HCT116 (cell line): ENCODE measurements around the gene AKR1E2. TPM values are rescaled to one million over a fixed set of nuclear protein-coding genes. Genes with fewer than 3 reads are reported as not detected.

ENCODE experiments used
- ATAC-seq: fragments of 200-7000 bp; cut with Tn5 transposase; 2 replicates; pipeline ENCODE4 v1.9.1; 2020; ENCODE audit warnings: mild to moderate bottlenecking, moderate library complexity
- BruUV-seq: library from RNA; stranded (reverse); fragments of 400-500 nt; replicated peaks from 2 replicates; lab custom pipeline; 2021; lab: Mats Ljungman, UMichigan
- CTCF ChIA-PET: fragments of 300-600 bp; sonication (Branson Sonifier 250); formaldehyde crosslinking; loops from one replicate; lab custom pipeline; 2021; ENCODE audit warnings: antibody characterized with exemption; lab: Charles Lee
- POLR2A ChIA-PET: fragments of 300-600, 350-600 bp; sonication (Branson Sonifier 250); formaldehyde crosslinking; loops from one replicate; lab custom pipeline; 2021; ENCODE audit warnings: antibody characterized with exemption; lab: Charles Lee
- RAD21 ChIA-PET, 2 experiments: fragments of 300-600 bp; sonication (Branson Sonifier 250); formaldehyde crosslinking; loops; one replicate each; lab custom pipeline; 2023; ENCODE audit warnings: low total read pairs in 2 of 2; ENCODE audit not compliant: uncharacterized antibody in 2 of 2, unreplicated experiment in 2 of 2, low non-redundant PET in 1 of 2; lab: Charles Lee
- DNase-seq: peaks from one replicate; pipeline ENCODE4 v3.0.0-alpha.2; 2010; ENCODE audit warnings: low read depth, low spot score
- H2AFZ ChIP-seq: fragments of 200-600 bp; shearing (Covaris generic), sonication (generic); 2 replicates; pipeline ENCODE4 v1.6.1; 2017; ENCODE audit warnings: low read depth, mixed run types, mixed read lengths, antibody characterized with exemption, low read length; ENCODE audit not compliant: poor library complexity, severe bottlenecking
- H3K27ac ChIP-seq: 2 replicates; pipeline ENCODE4 v1.5.1; 2012; ENCODE audit warnings: low read depth, low read length
- H3K27me3 ChIP-seq: fragments of 200-600 bp; sonication (generic); 2 replicates; pipeline ENCODE4 v1.6.1; 2016; ENCODE audit warnings: mixed run types, low read length, mixed read lengths; ENCODE audit not compliant: insufficient read depth
- H3K36me3 ChIP-seq, 2 experiments: fragments of 200-500 bp in 1 of 2; fragments of 200-600 bp in 1 of 2; sonication (Bioruptor generic) in 1 of 2; sonication (generic) in 1 of 2; 2 replicates each; pipeline versions ENCODE4 v1.5.1 to v1.6.1; 2014 to 2016; ENCODE audit warnings: low read length in 2 of 2, inconsistent platforms in 1 of 2, mixed read lengths in 1 of 2, mixed run types in 1 of 2; ENCODE audit not compliant: insufficient read depth in 2 of 2, control insufficient read depth in 1 of 2
- H3K4me1 ChIP-seq, 2 experiments: fragments of 200-600 bp in 1 of 2; sonication (generic) in 1 of 2; 2 replicates each; pipeline versions ENCODE4 v1.5.1 to v1.6.1; 2012 to 2017; ENCODE audit warnings: low read length in 2 of 2, inconsistent platforms in 1 of 2, mild to moderate bottlenecking in 1 of 2, mixed read lengths in 1 of 2, mixed run types in 1 of 2, moderate library complexity in 1 of 2; ENCODE audit not compliant: insufficient read depth in 2 of 2, control insufficient read depth in 1 of 2
- H3K4me2 ChIP-seq: fragments of 200-600 bp; sonication (generic); 2 replicates; pipeline ENCODE4 v1.6.1; 2017; ENCODE audit warnings: mixed run types, low read length, mixed read lengths
- H3K4me3 ChIP-seq, 2 experiments: fragments of 200-600 bp in 1 of 2; sonication (generic) in 1 of 2; replicated peaks in 1 of 2; 2 replicates each; pipeline ENCODE4 v1.5.1; 2011 to 2016; ENCODE audit warnings: low read length in 2 of 2, control low read depth in 1 of 2, low read depth in 1 of 2, mild to moderate bottlenecking in 1 of 2, mixed read lengths in 1 of 2, mixed run types in 1 of 2
- H3K79me2 ChIP-seq: fragments of 200-600 bp; sonication (generic); 2 replicates; pipeline ENCODE4 v1.6.1; 2017; ENCODE audit warnings: mild to moderate bottlenecking, mixed run types, low read length, moderate library complexity, mixed read lengths; ENCODE audit not compliant: insufficient read depth
- H3K9ac ChIP-seq: fragments of 200-600 bp; sonication (generic); 2 replicates; pipeline ENCODE4 v1.6.1; 2016; ENCODE audit warnings: low read length, mixed read lengths
- H3K9me2 ChIP-seq: fragments of 200-600 bp; sonication (generic), shearing (Covaris generic); 2 replicates; pipeline ENCODE4 v1.6.1; 2017; ENCODE audit warnings: mixed run types, mild to moderate bottlenecking, moderate library complexity; ENCODE audit not compliant: insufficient read depth
- H3K9me3 ChIP-seq, 2 experiments: fragments of 200-500 bp in 1 of 2; fragments of 200-600 bp in 1 of 2; sonication (Bioruptor generic) in 1 of 2; sonication (generic) in 1 of 2; 2 replicates each; pipeline ENCODE4 v1.6.1; 2014 to 2017; ENCODE audit warnings: low read length in 2 of 2, mixed read lengths in 2 of 2, inconsistent platforms in 1 of 2, low read depth in 1 of 2, mild to moderate bottlenecking in 1 of 2, mixed run types in 1 of 2, moderate library complexity in 1 of 2; ENCODE audit not compliant: control insufficient read depth in 1 of 2, insufficient read depth in 1 of 2
- H4K20me1 ChIP-seq: fragments of 200-600 bp; sonication (generic), shearing (Covaris generic); 2 replicates; pipeline ENCODE4 v1.6.1; 2017; ENCODE audit warnings: mixed run types, mild to moderate bottlenecking, moderate library complexity; ENCODE audit not compliant: insufficient read depth
- CEBPB ChIP-seq: IDR thresholded peaks from 2 replicates; pipeline ENCODE4 v1.6.1; 2012; ENCODE audit warnings: low read depth
- CTCF ChIP-seq, 3 experiments: fragments of 200-600 bp in 1 of 3; sonication (generic) in 1 of 3; IDR thresholded peaks in 2 of 3; conservative IDR thresholded peaks in 1 of 3; 2 replicates each; pipeline ENCODE4 v1.5.1; 2012 to 2017; ENCODE audit warnings: low read depth in 2 of 3, low read length in 2 of 3, antibody characterized with exemption in 1 of 3, borderline replicate concordance in 1 of 3, control low read depth in 1 of 3, mild to moderate bottlenecking in 1 of 3, mixed read lengths in 1 of 3, mixed run types in 1 of 3, moderate library complexity in 1 of 3; ENCODE audit not compliant: insufficient read depth in 1 of 3
- JUND ChIP-seq: IDR thresholded peaks from 2 replicates; pipeline ENCODE4 v1.6.1; 2012
- RAD21 ChIP-seq: IDR thresholded peaks from 2 replicates; pipeline ENCODE4 v1.6.1; 2012; ENCODE audit warnings: low read depth, mild to moderate bottlenecking
- SIN3A ChIP-seq: IDR thresholded peaks from 2 replicates; pipeline ENCODE4 v1.6.1; 2012; ENCODE audit warnings: low read depth
- SP1 ChIP-seq: IDR thresholded peaks from 2 replicates; pipeline ENCODE4 v1.6.1; 2012; ENCODE audit warnings: low read depth
- YY1 ChIP-seq: IDR thresholded peaks from 2 replicates; pipeline ENCODE4 v1.6.1; 2011; ENCODE audit warnings: low read length, low read depth, moderate library complexity, mild to moderate bottlenecking; ENCODE audit not compliant: insufficient replicate concordance; ENCODE audit errors: extremely low read depth
- ZFX ChIP-seq: fragments of 450-650 bp; IDR thresholded peaks from 2 replicates; pipeline ENCODE4 v1.6.1; 2017
- intact Hi-C: fragments of 100-400 bp; cut with micrococcal nuclease; formaldehyde crosslinking; loops from 2 replicates; pipeline ENCODE4 v1.10.0; 2022
- total RNA-seq: library from RNA; stranded (reverse); gene quantifications from one replicate; pipeline ENCODE4 v1.2.1, GENCODE V29; 2021; ENCODE audit not compliant: unreplicated experiment

Gene AKR1E2
- total RNA-seq, 1 experiment from 2014 or later, result 5.0 TPM

DNA sequence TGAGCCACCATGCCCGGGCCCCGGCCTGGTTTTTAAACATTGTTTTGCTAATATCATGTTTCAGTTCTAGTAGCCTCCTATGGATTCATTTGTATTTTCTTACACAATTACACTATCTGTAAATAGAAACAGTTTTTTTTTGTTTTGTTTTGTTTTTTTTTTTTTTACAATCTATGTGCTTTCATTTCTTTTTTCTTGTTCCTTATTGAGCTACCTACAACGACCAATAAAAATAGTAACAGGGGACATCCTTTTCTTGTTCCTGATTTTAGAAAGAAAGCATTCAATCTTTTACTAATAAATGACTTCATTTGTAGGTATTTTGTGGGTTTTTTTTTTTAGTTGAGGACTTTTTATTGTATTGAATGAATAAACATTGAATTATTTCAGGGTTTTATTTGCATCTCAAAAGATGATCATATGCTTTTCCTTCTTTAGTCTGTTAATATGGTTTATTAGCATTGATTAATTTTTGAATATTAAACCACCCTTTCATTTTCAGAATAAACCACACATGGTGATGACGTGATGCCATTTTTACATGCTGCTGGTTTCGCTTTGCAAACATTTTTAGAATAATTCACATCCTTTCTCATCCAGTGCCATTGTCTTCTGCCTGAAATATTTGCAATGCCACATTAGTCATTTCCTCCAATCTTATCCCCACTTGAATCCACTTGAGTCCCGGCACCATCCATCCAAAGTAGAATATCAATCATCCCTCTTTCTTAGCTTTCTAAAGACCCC, 18.1 kb upstream of the AKR1E2 start:
- no peak for TF ChIP-seq CTCF (IDR thresholded peaks at IDR 0.05 in 2 of 3, conservative IDR thresholded peaks at IDR 0.05 in 1 of 3; ENCODE audit: borderline replicate concordance in 1 of 3, insufficient read depth in 1 of 3, low read depth in 2 of 3, low read length in 2 of 3)
- no peak for TF ChIP-seq ZFX
- no peak for TF ChIP-seq YY1
- no peak for TF ChIP-seq SP1
- no peak for TF ChIP-seq RAD21
- no peak for TF ChIP-seq JUND
- CTCF ChIA-PET, result no interaction called here
- no peak overlapping the region for H3K4me2 ChIP-seq
- no peaks in the 10 kb centered on the region for H4K20me1 ChIP-seq
- H3K9me2 ChIP-seq, result no peaks in the 10 kb centered on the region
- DNase-seq, result no peak
- H2AFZ ChIP-seq, result no peak overlapping the region
- no peak overlapping the region for H3K9ac ChIP-seq
- H3K4me3 ChIP-seq, result no peak overlapping the region
- H3K27me3 ChIP-seq, result no peaks in the 10 kb centered on the region
- ATAC-seq, result no peak
- BruUV-seq, result no TSS peak
- H3K4me1 ChIP-seq, result peaks cover 0 to 5% of the 10 kb centered on the region in 2 experiments; a peak in 1 of 4 replicates
- H3K79me2 ChIP-seq, result no peaks in the 10 kb centered on the region
- intact Hi-C loops, result no loop called here
- no peaks in the 10 kb centered on the region for H3K36me3 ChIP-seq
- RAD21 ChIA-PET, result no interaction called here
- no peaks in the 10 kb centered on the region for H3K9me3 ChIP-seq
- POLR2A ChIA-PET, result no interaction called here
- H3K27ac ChIP-seq, result no peak overlapping the region

- Histone ChIP-seq H3K9ac (no peak overlapping the region), H3K4me3 (no peak overlapping the region), H3K9me2 (no peaks in the 10 kb centered on the region), H3K27me3 (no peaks in the 10 kb centered on the region), H3K27ac (no peak overlapping the region), H3K4me1 (peaks cover 0 to 9% of the 10 kb centered on the region in 2 experiments; a peak in 1 of 4 replicates), H4K20me1 (no peaks in the 10 kb centered on the region), H2AFZ (no peak overlapping the region), H3K36me3 (no peaks in the 10 kb centered on the region), H3K79me2 (no peaks in the 10 kb centered on the region), H3K4me2 (no peak overlapping the region), H3K9me3 (no peaks in the 10 kb centered on the region)
- ATAC-seq (no peak), DNase-seq (no peak)
- no peak for TF ChIP-seq CEBPB
- TF ChIP-seq SIN3A, result no peak
- RAD21 ChIA-PET, result no interaction called here
- intact Hi-C loops, result no loop called here
- POLR2A ChIA-PET, result no interaction called here
- CTCF ChIA-PET, result no interaction called here
- no TSS peak for BruUV-seq
Measured at GRCh38 chr10:4809156-4809555, 16.9 kb upstream of the AKR1E2 start.
